WERI-Rb-1 (cell line): Measurements from ENCODE around the gene CMIP.

Experiments used
- DNase-seq: peaks from one replicate; pipeline ENCODE4 v3.0.0-alpha.2; 2020
- H3K27ac ChIP-seq: fragments of 250-450 bp; sonication (Bioruptor Pico); 2 replicates; pipeline ENCODE4 v1.5.1; 2020; ENCODE audit warnings: mild to moderate bottlenecking, moderate library complexity
- H3K27me3 ChIP-seq: fragments of 250-450 bp; sonication (Bioruptor Pico); 2 replicates; pipeline ENCODE4 v1.5.1; 2021; ENCODE audit warnings: mild to moderate bottlenecking, low read depth, moderate library complexity; ENCODE audit not compliant: insufficient read depth, severe bottlenecking
- H3K36me3 ChIP-seq: fragments of 250-450 bp; sonication (Bioruptor Pico); 2 replicates; pipeline ENCODE4 v1.5.1; 2020; ENCODE audit warnings: mild to moderate bottlenecking, moderate library complexity
- H3K4me3 ChIP-seq: 2 replicates; pipeline ENCODE4 v1.5.1; 2011; ENCODE audit warnings: low read depth, mild to moderate bottlenecking, control low read depth, low read length
- H3K9me3 ChIP-seq: fragments of 250-450 bp; sonication (Bioruptor Pico); 2 replicates; pipeline ENCODE4 v1.5.1; 2021; ENCODE audit warnings: mild to moderate bottlenecking, moderate library complexity; ENCODE audit not compliant: severe bottlenecking
- TF ChIP-seq, protein P1 (sequence below): IDR thresholded peaks from 2 replicates; pipeline ENCODE4 v1.5.1; 2011; ENCODE audit warnings: low read depth, mild to moderate bottlenecking, control low read depth, inconsistent platforms, low read length

CMIP gene

DNA sequence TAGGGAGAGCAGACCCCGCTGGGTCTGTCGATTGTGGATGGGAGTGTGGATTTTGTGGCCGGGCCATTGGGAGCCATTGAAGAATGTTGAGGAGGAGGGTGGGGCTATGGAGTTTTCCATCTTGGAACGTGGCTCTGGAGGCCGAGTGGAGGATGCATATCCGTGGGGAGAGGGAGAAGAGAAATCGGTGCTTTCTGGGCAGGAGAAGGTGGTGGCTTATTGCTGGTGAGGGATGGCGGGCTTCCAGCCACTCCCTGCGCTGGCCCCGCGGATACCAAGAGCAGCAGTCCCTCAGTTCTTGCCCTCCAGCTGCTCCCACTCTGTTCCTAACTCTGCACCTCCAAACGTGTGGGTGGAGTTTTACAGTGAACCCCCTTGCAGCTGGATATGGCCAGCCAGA is 162.4 kb downstream of the CMIP start:
- Histone ChIP-seq H3K9me3 (no peaks in the 10 kb centered on the region), H3K27ac (no peak overlapping the region), H3K27me3 (no peaks in the 10 kb centered on the region), H3K36me3 (no peaks in the 10 kb centered on the region), H3K4me3 (no peak overlapping the region)
- TF ChIP-seq, protein P1, sequence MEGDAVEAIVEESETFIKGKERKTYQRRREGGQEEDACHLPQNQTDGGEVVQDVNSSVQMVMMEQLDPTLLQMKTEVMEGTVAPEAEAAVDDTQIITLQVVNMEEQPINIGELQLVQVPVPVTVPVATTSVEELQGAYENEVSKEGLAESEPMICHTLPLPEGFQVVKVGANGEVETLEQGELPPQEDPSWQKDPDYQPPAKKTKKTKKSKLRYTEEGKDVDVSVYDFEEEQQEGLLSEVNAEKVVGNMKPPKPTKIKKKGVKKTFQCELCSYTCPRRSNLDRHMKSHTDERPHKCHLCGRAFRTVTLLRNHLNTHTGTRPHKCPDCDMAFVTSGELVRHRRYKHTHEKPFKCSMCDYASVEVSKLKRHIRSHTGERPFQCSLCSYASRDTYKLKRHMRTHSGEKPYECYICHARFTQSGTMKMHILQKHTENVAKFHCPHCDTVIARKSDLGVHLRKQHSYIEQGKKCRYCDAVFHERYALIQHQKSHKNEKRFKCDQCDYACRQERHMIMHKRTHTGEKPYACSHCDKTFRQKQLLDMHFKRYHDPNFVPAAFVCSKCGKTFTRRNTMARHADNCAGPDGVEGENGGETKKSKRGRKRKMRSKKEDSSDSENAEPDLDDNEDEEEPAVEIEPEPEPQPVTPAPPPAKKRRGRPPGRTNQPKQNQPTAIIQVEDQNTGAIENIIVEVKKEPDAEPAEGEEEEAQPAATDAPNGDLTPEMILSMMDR: no peak
- no peak for DNase-seq

DNA sequence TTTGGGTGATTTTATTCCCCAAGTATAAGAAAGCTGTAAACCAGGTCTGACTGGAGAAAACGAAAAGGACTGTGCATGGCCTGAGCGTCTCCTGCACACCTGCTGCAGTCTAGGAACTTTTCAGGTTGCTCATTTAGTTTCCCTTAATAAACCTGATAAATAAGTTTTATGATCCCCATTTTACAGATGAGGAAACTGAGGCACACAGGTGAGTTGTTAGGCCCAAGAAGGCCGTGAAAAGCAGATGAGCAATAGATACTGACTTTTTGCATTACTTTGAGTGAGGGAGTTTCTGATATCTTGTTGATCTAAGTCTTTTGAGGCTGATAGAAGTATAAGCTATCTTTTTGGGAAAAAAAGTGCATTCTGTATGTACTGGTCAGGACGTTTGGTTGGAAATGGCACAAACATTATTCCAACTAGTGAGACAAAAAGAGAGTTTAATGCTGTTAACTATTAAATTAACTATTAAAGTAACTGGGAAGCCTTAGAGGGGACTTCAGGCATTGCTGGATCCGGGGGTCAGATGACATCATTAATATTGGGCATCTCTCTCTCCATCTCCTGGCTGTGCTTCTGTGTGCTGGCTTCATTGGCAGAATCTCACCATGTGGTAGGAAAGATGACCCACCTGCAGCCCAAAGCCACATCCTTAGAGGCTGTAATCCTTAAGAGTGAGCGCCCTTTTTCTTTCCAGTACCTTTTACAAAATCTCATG is 163.4 kb downstream of the CMIP start:
- no peaks in the 10 kb centered on the region for H3K9me3 ChIP-seq
- no peak overlapping the region for H3K27ac ChIP-seq
- TF ChIP-seq, protein P1: no peak
- no peak overlapping the region for H3K4me3 ChIP-seq
- no peak for DNase-seq
- H3K27me3 ChIP-seq: no peaks in the 10 kb centered on the region
- no peaks in the 10 kb centered on the region for H3K36me3 ChIP-seq

DNA sequence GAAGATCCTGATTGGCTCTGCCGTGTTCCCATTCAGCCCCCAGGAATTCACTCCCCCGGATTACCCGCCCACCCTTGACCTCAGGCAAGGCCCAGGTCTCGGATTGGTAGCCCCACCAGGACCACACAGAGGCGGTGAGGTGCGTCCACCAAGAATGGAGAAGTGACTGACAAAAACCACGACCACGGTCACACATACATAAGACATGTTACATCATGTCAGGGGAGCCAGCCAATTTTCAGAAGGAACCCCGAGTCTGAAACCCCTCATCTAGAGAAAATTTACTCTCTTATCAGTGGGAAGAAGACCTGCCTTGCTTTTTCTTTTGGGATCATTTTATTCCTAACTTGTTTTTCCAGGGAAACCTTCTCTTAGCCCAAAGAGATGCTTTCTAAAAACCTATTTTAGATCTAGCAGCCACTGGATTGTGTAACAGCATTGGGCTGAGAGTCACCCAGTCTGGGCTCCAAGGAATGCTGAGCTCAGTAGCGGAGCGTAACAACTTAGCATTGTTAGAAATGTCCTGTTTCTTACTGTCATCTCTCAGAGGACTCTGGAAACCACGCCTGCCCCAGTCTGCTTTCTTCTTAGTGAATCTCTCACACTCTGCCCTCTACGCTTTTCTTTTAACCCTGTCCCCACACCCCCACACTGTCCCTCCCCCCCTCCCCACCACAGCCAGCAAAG is 164.1 kb downstream of the CMIP start:
- H3K4me3 ChIP-seq: no peak overlapping the region
- DNase-seq: no peak
- TF ChIP-seq, protein P1: no peak
- no peak overlapping the region for H3K27ac ChIP-seq
- H3K36me3 ChIP-seq: no peaks in the 10 kb centered on the region
- H3K27me3 ChIP-seq: no peaks in the 10 kb centered on the region
- H3K9me3 ChIP-seq: no peaks in the 10 kb centered on the region

DNA sequence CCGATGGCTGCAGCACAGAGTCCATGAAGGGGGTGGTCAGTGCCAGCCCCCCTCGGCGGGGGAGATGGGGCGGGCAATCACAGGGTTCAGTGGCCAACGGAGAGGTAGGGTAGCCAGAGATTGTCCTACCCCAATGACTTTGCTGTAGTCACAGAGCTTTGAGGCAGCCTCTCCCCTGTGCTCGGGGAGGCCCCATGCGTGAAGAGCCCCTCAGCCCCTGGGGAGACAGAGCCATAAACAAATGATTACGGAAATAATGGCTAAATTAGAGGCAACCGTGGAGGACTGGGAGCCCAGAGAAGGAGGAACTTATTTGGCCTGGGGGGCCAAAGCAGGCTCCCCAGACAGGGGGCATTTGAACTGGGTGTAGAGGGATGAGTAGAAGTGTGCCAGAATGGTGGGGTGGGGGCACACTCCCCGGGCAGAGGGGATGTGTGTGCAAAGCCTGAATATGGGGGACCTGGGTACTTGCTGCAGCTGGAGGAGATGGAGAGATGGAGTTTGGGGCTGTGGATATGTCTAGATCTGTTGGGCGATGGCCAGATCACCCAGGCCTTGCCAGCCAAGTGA is 164.8 kb downstream of the CMIP start:
- Histone ChIP-seq H3K27ac (no peak overlapping the region), H3K4me3 (no peak overlapping the region), H3K36me3 (no peaks in the 10 kb centered on the region), H3K27me3 (no peaks in the 10 kb centered on the region), H3K9me3 (no peaks in the 10 kb centered on the region)
- no peak for DNase-seq
- TF ChIP-seq, protein P1: no peak

GRCh38 chr16:81610144-81610842 is 165.7 kb downstream of the CMIP start:
- H3K27ac ChIP-seq: no peak overlapping the region
- no peak overlapping the region for H3K4me3 ChIP-seq
- H3K27me3 ChIP-seq: no peaks in the 10 kb centered on the region
- H3K36me3 ChIP-seq: no peaks in the 10 kb centered on the region
- H3K9me3 ChIP-seq: no peaks in the 10 kb centered on the region
- no peak for DNase-seq
- TF ChIP-seq, protein P1: no peak
